ENCODE results near the gene FAM217A. TPM values are rescaled to one million over a fixed set of nuclear protein-coding genes. Genes with fewer than 3 reads are reported as not detected.
"Not testable (repeated sequence)": the region's sequence is repeated elsewhere in the genome, so short reads cannot be mapped to it uniquely, and the experiment has no call there.

FAM217A gene
- not detected for total RNA-seq

DNA sequence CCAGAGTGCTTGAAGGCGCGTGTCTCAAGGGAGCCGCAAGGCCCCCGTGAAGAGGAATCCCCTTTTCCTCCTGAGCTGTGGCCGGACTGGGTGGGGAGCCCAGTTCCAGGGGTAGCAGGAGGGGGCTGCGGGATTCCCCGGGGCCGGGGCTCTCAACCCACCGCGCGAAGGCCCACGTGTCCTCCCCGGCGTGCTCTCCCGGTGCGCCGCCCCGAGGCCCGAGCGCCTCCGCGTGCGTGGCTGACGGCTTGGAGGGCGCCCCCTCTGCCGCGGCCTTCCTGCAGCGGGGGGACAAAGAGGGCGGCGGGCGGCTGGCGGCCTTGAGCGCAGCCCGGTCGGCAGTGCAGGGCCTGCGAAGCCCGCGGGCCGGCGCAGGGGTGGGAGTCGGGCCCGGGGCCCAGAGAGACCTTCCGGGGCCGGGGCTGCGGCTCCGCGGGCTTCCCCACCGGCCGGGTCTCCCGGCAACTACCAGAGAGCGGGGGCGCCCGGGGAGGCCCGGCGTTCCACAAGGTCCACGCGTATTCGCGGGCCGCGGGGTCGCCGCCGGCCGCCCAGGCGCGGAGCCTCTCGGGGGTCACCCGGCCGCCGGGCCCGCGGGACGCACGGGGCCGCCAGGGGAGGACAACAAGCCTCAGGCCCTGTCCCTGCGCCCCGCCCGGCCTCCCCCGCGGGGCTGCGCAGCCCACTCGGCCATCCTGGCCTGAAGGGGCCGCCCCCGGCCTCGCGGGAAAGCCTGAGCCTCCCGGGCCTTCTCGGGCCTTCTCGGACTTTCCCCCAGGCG lies at the start of gene FAM217A:
FAM217A (minus strand) TSS at position 447 of the 781 bp plus-strand sequence. CDS start 1,723 bp downstream, outside the sequence.
- no peak for DNase-seq (ENCODE audit: low spot score)

DNA sequence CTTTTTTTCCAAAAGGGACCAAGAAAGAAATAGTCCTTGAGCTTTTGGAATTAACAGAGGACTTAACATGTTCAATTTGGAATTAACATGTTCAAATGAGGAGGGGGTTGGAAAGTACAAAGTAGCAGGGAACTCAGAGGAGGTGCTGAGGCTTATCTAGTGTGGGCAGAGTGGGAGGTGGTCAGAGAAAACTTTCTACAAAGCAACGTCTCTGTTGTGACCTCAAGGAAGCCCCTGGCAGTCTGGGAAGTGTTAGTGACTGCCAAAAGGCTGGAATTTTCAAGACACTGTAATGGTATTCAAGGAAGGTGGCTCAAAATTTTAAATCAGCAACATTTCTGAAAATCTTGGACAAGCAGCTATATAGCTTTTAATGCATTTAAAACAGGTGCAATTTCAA lies 49.1 kb upstream of the FAM217A start:
- no peak for DNase-seq (ENCODE audit: low spot score)

GRCh38 chr6:4125933-4126864 lies 47.3 kb upstream of the FAM217A start:
- DNase-seq (ENCODE audit: low spot score): no peak

DNA sequence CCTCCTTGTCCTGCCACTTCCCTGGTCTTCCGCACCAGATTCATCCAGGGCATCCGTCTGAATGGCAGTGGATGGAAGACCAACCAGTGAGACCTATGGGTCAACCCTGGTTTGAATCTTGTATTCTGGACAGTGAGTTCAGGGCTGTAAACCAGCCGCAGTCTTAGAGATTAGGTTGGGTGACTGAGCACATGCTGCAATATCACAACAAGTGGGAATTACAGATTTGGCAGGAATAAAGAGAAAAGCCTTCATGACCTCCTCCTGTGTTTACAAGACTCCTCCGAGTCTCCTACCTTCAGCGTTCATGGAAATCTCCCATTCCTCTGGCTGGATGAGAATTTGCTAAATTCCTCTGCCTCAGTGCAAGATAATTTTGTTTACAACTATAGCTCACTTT lies 46.6 kb upstream of the FAM217A start:
- DNase-seq (ENCODE audit: low spot score): no peak

DNA sequence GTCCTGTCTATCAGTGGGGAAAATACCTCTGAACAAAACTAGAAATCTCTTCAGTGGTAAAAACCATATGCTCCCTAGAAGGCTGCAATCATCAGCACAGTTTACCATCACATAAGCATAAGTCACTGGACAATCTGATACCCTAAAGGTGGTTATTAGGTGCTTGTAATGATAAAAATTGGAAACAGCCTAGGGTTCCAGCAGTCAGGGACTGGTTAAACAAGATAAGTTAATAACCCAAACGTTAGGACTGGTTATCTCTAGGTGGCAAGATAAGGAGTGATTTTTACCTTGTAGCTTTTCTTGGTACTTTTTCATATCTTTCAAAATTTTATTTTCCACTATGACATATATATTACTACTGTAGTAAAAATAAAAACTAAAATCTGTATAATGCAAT lies 45.4 kb upstream of the FAM217A start:
- DNase-seq (ENCODE audit: low spot score): no peak

GRCh38 chr6:4115741-4116140 lies 36.8 kb upstream of the FAM217A start:
- DNase-seq (ENCODE audit: low spot score): no peak

GRCh38 chr6:4114123-4114522 lies 35.2 kb upstream of the FAM217A start:
- no peak for DNase-seq (ENCODE audit: low spot score)

DNA sequence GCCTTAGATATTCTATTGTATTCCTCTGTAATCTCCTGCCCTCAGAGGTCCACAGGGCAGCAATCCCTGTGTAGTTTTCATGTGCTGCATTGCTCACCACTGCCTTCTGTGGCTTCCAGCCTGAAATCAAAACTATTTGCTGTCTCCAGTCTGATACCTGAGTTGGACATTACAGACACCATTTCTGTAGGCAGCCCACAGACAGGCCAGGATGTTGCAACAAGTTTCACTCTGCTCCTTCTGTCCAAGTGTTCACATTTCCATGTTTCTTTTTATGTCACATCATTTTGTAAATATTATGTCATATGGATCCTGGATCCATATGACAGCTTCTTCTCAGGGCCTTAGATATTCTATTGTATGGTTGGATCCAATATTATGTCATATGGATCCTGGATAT lies 34.7 kb upstream of the FAM217A start:
- no peak for DNase-seq (ENCODE audit: low spot score)

GRCh38 chr6:4112366-4112765 lies 33.4 kb upstream of the FAM217A start:
- DNase-seq (ENCODE audit: low spot score): no peak

- not testable (repeated sequence) for DNase-seq (ENCODE audit: low spot score)
Observed at GRCh38 chr6:4109363-4109815, 30.5 kb upstream of the FAM217A start.

- no peak for DNase-seq (ENCODE audit: low spot score)
Observed at GRCh38 chr6:4108561-4109093, 29.7 kb upstream of the FAM217A start.

- DNase-seq (ENCODE audit: low spot score): no peak
Observed at GRCh38 chr6:4107873-4108272, 28.9 kb upstream of the FAM217A start.

DNA sequence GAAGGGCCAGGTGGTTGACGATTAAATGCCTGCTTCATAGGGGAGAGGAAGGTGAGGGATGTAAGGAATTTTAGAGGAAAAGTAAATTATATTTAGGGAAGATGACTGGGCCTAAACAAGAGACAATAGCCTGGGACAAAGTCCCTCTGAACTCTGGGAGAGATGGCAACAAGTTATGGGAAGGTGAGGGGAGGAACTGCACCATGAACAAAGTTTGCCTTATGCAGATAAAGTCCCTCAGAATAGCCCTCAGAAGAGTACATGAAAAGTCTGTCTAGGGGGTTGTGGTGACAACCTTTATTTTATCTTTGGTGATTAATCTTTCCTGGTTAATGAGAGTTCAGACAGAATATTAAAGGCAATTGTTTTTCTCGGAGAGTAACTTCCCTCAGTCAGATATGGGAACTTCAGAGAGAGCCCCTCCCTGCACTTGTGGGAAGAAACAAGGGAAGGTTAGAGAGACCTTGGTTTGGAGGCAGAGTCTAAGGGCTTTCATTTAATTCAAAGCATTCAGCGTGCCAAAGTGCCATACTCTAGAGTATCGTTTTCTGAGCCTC lies 27.1 kb upstream of the FAM217A start:
- DNase-seq (ENCODE audit: low spot score): no peak

- no peak for DNase-seq (ENCODE audit: low spot score)
Observed at GRCh38 chr6:4103929-4104328, 25.0 kb upstream of the FAM217A start.

DNA sequence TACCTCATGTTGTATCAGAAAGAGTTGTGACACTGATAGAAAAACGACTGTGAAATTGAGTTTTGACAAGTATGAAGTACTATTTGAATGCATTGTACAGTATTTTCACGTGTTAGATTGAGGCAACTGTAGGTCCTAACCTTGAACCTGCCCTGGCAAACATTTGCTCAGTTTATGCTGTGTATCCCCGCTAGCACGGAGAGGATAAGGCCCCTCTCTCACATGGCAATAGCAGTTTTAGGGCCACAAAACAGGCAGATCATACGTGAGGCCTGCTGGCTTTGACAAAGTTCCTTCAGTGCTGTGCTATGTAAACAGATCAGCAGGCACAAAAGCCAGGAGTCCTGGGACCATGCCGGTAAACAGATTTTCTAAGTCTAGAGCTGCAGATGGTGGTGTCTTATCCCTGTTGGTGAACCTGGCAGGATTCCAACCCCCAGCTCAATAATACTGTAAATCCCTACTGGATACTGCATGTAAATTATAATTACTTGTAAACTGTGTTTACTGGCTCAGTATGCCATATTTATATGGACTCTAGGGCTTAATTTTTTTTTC lies 23.8 kb upstream of the FAM217A start:
- DNase-seq (ENCODE audit: low spot score): no peak

GRCh38 chr6:4101298-4101697 lies 22.4 kb upstream of the FAM217A start:
- no peak for DNase-seq (ENCODE audit: low spot score)

- no peak for DNase-seq (ENCODE audit: low spot score)
Observed at GRCh38 chr6:4100655-4101054, 21.7 kb upstream of the FAM217A start.

GRCh38 chr6:4093288-4093687 lies 14.4 kb upstream of the FAM217A start:
- no peak for DNase-seq (ENCODE audit: low spot score)

GRCh38 chr6:4091941-4092340 lies 13.0 kb upstream of the FAM217A start:
- no peak for DNase-seq (ENCODE audit: low spot score)

DNA sequence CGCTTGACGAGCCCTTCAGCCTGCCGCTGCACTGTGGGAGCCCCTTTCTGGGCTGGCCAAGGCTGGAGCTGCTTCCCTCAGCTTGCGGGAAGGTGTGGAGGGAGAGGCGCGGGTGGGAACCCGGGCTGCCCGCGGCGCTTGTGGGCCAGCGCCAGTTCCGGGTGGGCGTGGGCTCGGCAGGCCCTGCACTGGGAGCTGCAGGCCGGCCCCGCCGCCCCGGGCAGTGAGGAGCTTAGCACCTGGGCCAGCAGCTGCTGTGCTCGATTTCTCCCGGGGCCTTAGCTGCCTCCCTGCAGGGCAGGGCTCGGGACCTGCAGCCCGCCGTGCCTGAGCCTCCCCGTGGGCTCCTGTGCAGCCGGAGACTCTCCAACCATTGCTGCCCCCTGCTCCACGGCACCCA lies 11.1 kb upstream of the FAM217A start:
- not testable (repeated sequence) for DNase-seq (ENCODE audit: low spot score)

- DNase-seq (ENCODE audit: low spot score): no peak
Observed at GRCh38 chr6:4088704-4089103, 9.8 kb upstream of the FAM217A start.

GRCh38 chr6:4085332-4085700 lies 6.4 kb upstream of the FAM217A start:
- no peak for DNase-seq (ENCODE audit: low spot score)
